ENCODE measurements around the gene ARHGEF1. TPM values are rescaled to one million over a fixed set of nuclear protein-coding genes. Genes with fewer than 3 reads are reported as not detected.
"Not testable (repeated sequence)": the region's sequence is repeated elsewhere in the genome, so short reads cannot be mapped to it uniquely, and the experiment has no call there.

The ARHGEF1 gene
- total RNA-seq, 2 donors from 2014 or later = 255 to 337 TPM

- ATAC-seq (replicated peaks) = no peak
- H3K27ac Mint-ChIP-seq = peak overlapping the region; percentile 79
- H3K27me3 Mint-ChIP-seq = peaks cover 3% of the 10 kb centered on the region
- peaks cover 13% of the 10 kb centered on the region for H3K4me1 Mint-ChIP-seq
- no peak overlapping the region for H3K4me3 Mint-ChIP-seq
- H3K9me3 Mint-ChIP-seq = no peaks in the 10 kb centered on the region
- H3K36me3 Mint-ChIP-seq (ENCODE audit: low read depth) = no peaks in the 10 kb centered on the region
Measured at GRCh38 chr19:41929536-41930071, 46.6 kb downstream of the ARHGEF1 start.

GRCh38 chr19:41930322-41930722, 47.3 kb downstream of the ARHGEF1 start:
- ATAC-seq (replicated peaks) = no peak
- no peaks in the 10 kb centered on the region for H3K9me3 Mint-ChIP-seq
- peaks cover 20% of the 10 kb centered on the region for H3K4me1 Mint-ChIP-seq
- no peak overlapping the region for H3K4me3 Mint-ChIP-seq
- H3K27me3 Mint-ChIP-seq = peaks cover 8% of the 10 kb centered on the region
- no peak overlapping the region for H3K27ac Mint-ChIP-seq
- no peaks in the 10 kb centered on the region for H3K36me3 Mint-ChIP-seq (ENCODE audit: low read depth)

GRCh38 chr19:41930926-41931592, 48.1 kb downstream of the ARHGEF1 start:
- Mint-ChIP-seq H3K36me3 (ENCODE audit: low read depth) (no peaks in the 10 kb centered on the region), H3K9me3 (no peaks in the 10 kb centered on the region), H3K4me1 (peaks cover 23% of the 10 kb centered on the region), H3K4me3 (no peak overlapping the region), H3K27me3 (peaks cover 10% of the 10 kb centered on the region), H3K27ac (no peak overlapping the region)
- ATAC-seq (replicated peaks) = no peak

- H3K27me3 Mint-ChIP-seq = peaks cover 10% of the 10 kb centered on the region
Measured at GRCh38 chr19:41932259-41932719, 49.3 kb downstream of the ARHGEF1 start.

GRCh38 chr19:41932720-41933332, 49.8 kb downstream of the ARHGEF1 start:
- H3K27ac Mint-ChIP-seq = peak overlapping the region; percentile 42
- H3K27me3 Mint-ChIP-seq = peaks cover 10% of the 10 kb centered on the region
- H3K9me3 Mint-ChIP-seq = no peaks in the 10 kb centered on the region
- H3K36me3 Mint-ChIP-seq (ENCODE audit: low read depth) = no peaks in the 10 kb centered on the region
- H3K4me1 Mint-ChIP-seq = peaks cover 30% of the 10 kb centered on the region
- no peak for ATAC-seq (replicated peaks)
- no peak overlapping the region for H3K4me3 Mint-ChIP-seq

More at GRCh38 chr19:41932259-41932719, 49.3 kb downstream of the ARHGEF1 start:
- Mint-ChIP-seq H3K36me3 (ENCODE audit: low read depth) (no peaks in the 10 kb centered on the region), H3K9me3 (no peaks in the 10 kb centered on the region), H3K4me3 (no peak overlapping the region), H3K4me1 (peaks cover 30% of the 10 kb centered on the region), H3K27ac (no peak overlapping the region)
- no peak for ATAC-seq (replicated peaks)

- Mint-ChIP-seq H3K9me3 (no peaks in the 10 kb centered on the region), H3K27ac (peak overlapping the region; percentile 42), H3K27me3 (peaks cover 10% of the 10 kb centered on the region), H3K4me1 (peaks cover 28% of the 10 kb centered on the region), H3K36me3 (ENCODE audit: low read depth) (no peaks in the 10 kb centered on the region), H3K4me3 (no peak overlapping the region)
- no peak for ATAC-seq (replicated peaks)
Measured at GRCh38 chr19:41933693-41934426, 50.9 kb downstream of the ARHGEF1 start.

- Mint-ChIP-seq H3K4me3 (peak overlapping the region; percentile 14), H3K27me3 (peaks cover 7% of the 10 kb centered on the region), H3K9me3 (no peaks in the 10 kb centered on the region), H3K4me1 (peaks cover 23% of the 10 kb centered on the region), H3K27ac (peak overlapping the region; percentile 42), H3K36me3 (ENCODE audit: low read depth) (no peaks in the 10 kb centered on the region)
- ATAC-seq (replicated peaks) = peak; percentile 74
Measured at GRCh38 chr19:41934849-41935374, 51.9 kb downstream of the ARHGEF1 start.

- Mint-ChIP-seq H3K4me3 (peak overlapping the region; percentile 27), H3K4me1 (peaks cover 23% of the 10 kb centered on the region), H3K27ac (peak overlapping the region; percentile 42), H3K9me3 (no peaks in the 10 kb centered on the region), H3K36me3 (ENCODE audit: low read depth) (no peaks in the 10 kb centered on the region), H3K27me3 (peaks cover 7% of the 10 kb centered on the region)
- ATAC-seq (replicated peaks) = peak; percentile 27
Measured at GRCh38 chr19:41935760-41936415, 52.9 kb downstream of the ARHGEF1 start.

- no peaks in the 10 kb centered on the region for H3K36me3 Mint-ChIP-seq (ENCODE audit: low read depth)
- H3K9me3 Mint-ChIP-seq = no peaks in the 10 kb centered on the region
- peaks cover 10% of the 10 kb centered on the region for H3K27me3 Mint-ChIP-seq
- ATAC-seq (replicated peaks) = peak; percentile 61
- H3K4me3 Mint-ChIP-seq = peak overlapping the region; percentile 27
- peaks cover 26% of the 10 kb centered on the region for H3K4me1 Mint-ChIP-seq
- peak overlapping the region; percentile 11 for H3K27ac Mint-ChIP-seq
Measured at GRCh38 chr19:41936416-41936850, 53.4 kb downstream of the ARHGEF1 start.

- Mint-ChIP-seq H3K9me3 (no peaks in the 10 kb centered on the region), H3K4me3 (peak overlapping the region; percentile 27), H3K4me1 (peaks cover 29% of the 10 kb centered on the region), H3K36me3 (ENCODE audit: low read depth) (no peaks in the 10 kb centered on the region), H3K27me3 (peaks cover 13% of the 10 kb centered on the region), H3K27ac (peak overlapping the region; percentile 11)
- ATAC-seq (replicated peaks) = no peak
Measured at GRCh38 chr19:41936961-41937360, 54.0 kb downstream of the ARHGEF1 start.

GRCh38 chr19:41937525-41938468, 54.8 kb downstream of the ARHGEF1 start:
- Mint-ChIP-seq H3K9me3 (no peaks in the 10 kb centered on the region), H3K27ac (peak overlapping the region; percentile 7), H3K4me1 (peaks cover 30% of the 10 kb centered on the region), H3K27me3 (peaks cover 13% of the 10 kb centered on the region), H3K4me3 (no peak overlapping the region), H3K36me3 (ENCODE audit: low read depth) (no peaks in the 10 kb centered on the region)
- no peak for ATAC-seq (replicated peaks)

- H3K36me3 Mint-ChIP-seq (ENCODE audit: low read depth); ATAC-seq (replicated peaks); H3K4me3 Mint-ChIP-seq; H3K27ac Mint-ChIP-seq; H3K9me3 Mint-ChIP-seq: not testable (repeated sequence)
- Mint-ChIP-seq H3K27me3 (peaks cover 13% of the 10 kb centered on the region), H3K4me1 (peaks cover 28% of the 10 kb centered on the region)
Measured at GRCh38 chr19:41939209-41939608, 56.2 kb downstream of the ARHGEF1 start.
